ENCODE data around the gene PRMT1. TPM values are rescaled to one million over a fixed set of nuclear protein-coding genes. Genes with fewer than 3 reads are reported as not detected.

PRMT1 gene
- polyA plus RNA-seq, 6 donors from 2014 or later = 175 to 363 (median 192) TPM

- peaks cover 0 to 18% of the 10 kb centered on the region in 2 donors for H3K36me3 Mint-ChIP-seq
- ATAC-seq (ENCODE audit: low read depth in 2 of 2) (no peak), DNase-seq (no peak)
- H3K27ac Mint-ChIP-seq = no peak overlapping the region
- H3K27me3 Mint-ChIP-seq = no peaks in the 10 kb centered on the region
- no peaks in the 10 kb centered on the region for H3K9me3 Mint-ChIP-seq
- H3K4me1 Mint-ChIP-seq = peaks cover 21 to 32% (median 29%) of the 10 kb centered on the region in 3 donors
- no peak overlapping the region for H3K4me3 Mint-ChIP-seq
Measured at GRCh38 chr19:49682274-49682673, 5.2 kb downstream of the PRMT1 start.

GRCh38 chr19:49683814-49684250 lies 6.8 kb downstream of the PRMT1 start:
- H3K4me1 Mint-ChIP-seq = peaks cover 17 to 24% (median 17%) of the 10 kb centered on the region in 3 donors
- H3K36me3 Mint-ChIP-seq = peaks cover 0 to 25% of the 10 kb centered on the region in 2 donors
- no peak for ATAC-seq (ENCODE audit: low read depth in 2 of 2)
- H3K27ac Mint-ChIP-seq = no peak overlapping the region
- DNase-seq = no peak
- H3K4me3 Mint-ChIP-seq = no peak overlapping the region
- no peaks in the 10 kb centered on the region for H3K27me3 Mint-ChIP-seq
- no peaks in the 10 kb centered on the region for H3K9me3 Mint-ChIP-seq

GRCh38 chr19:49684251-49684982 lies 7.3 kb downstream of the PRMT1 start:
- no peaks in the 10 kb centered on the region for H3K27me3 Mint-ChIP-seq
- peak overlapping the region in 1 of 6 donors; percentile 80 for H3K27ac Mint-ChIP-seq
- no peak for DNase-seq
- peaks cover 0 to 25% of the 10 kb centered on the region in 2 donors for H3K36me3 Mint-ChIP-seq
- peaks cover 16 to 22% (median 17%) of the 10 kb centered on the region in 3 donors for H3K4me1 Mint-ChIP-seq
- no peaks in the 10 kb centered on the region for H3K9me3 Mint-ChIP-seq
- no peak overlapping the region for H3K4me3 Mint-ChIP-seq
- ATAC-seq (ENCODE audit: low read depth in 2 of 2) = no peak

- peak overlapping the region in 1 of 6 donors; percentile 90 for H3K27ac Mint-ChIP-seq
- peaks cover 0 to 25% of the 10 kb centered on the region in 2 donors for H3K36me3 Mint-ChIP-seq
- DNase-seq (no peak), ATAC-seq (ENCODE audit: low read depth in 2 of 2) (no peak)
- H3K9me3 Mint-ChIP-seq = no peaks in the 10 kb centered on the region
- no peak overlapping the region for H3K4me3 Mint-ChIP-seq
- H3K27me3 Mint-ChIP-seq = peaks cover 0 to 5% (median 4%) of the 10 kb centered on the region in 3 donors
- H3K4me1 Mint-ChIP-seq = peaks cover 14 to 20% (median 16%) of the 10 kb centered on the region in 3 donors
Measured at GRCh38 chr19:49684983-49685553, 8.0 kb downstream of the PRMT1 start.

- ATAC-seq (ENCODE audit: low read depth in 2 of 2) (no peak), DNase-seq (no peak)
- no peak overlapping the region for H3K27ac Mint-ChIP-seq
- H3K36me3 Mint-ChIP-seq = peaks cover 0 to 32% of the 10 kb centered on the region in 2 donors
- no peak overlapping the region for H3K4me3 Mint-ChIP-seq
- H3K27me3 Mint-ChIP-seq = peaks cover 8 to 13% (median 13%) of the 10 kb centered on the region in 3 donors
- peaks cover 14 to 20% (median 20%) of the 10 kb centered on the region in 3 donors for H3K4me1 Mint-ChIP-seq
- no peaks in the 10 kb centered on the region for H3K9me3 Mint-ChIP-seq
Measured at GRCh38 chr19:49685845-49686332, 8.8 kb downstream of the PRMT1 start.

- peaks cover 11 to 20% (median 18%) of the 10 kb centered on the region in 3 donors for H3K27me3 Mint-ChIP-seq
- peaks cover 19 to 24% (median 22%) of the 10 kb centered on the region in 3 donors for H3K4me1 Mint-ChIP-seq
Measured at GRCh38 chr19:49686503-49687088, 9.5 kb downstream of the PRMT1 start.

GRCh38 chr19:49687150-49687549 lies 10.1 kb downstream of the PRMT1 start:
- Mint-ChIP-seq H3K4me1 (peaks cover 19 to 28% (median 22%) of the 10 kb centered on the region in 3 donors), H3K27me3 (peaks cover 11 to 24% (median 19%) of the 10 kb centered on the region in 3 donors), H3K9me3 (no peaks in the 10 kb centered on the region), H3K36me3 (peaks cover 0 to 34% of the 10 kb centered on the region in 2 donors), H3K4me3 (no peak overlapping the region), H3K27ac (no peak overlapping the region)
- no peak for ATAC-seq (ENCODE audit: low read depth in 2 of 2)
- no peak for DNase-seq

More at GRCh38 chr19:49686503-49687088, 9.5 kb downstream of the PRMT1 start:
- DNase-seq = no peak
- H3K36me3 Mint-ChIP-seq = peaks cover 0 to 34% of the 10 kb centered on the region in 2 donors
- no peak for ATAC-seq (ENCODE audit: low read depth in 2 of 2)
- no peak overlapping the region for H3K27ac Mint-ChIP-seq
- no peak overlapping the region for H3K4me3 Mint-ChIP-seq
- H3K9me3 Mint-ChIP-seq = no peaks in the 10 kb centered on the region

- DNase-seq (no peak), ATAC-seq (ENCODE audit: low read depth in 2 of 2) (no peak)
- peaks cover 11 to 30% (median 25%) of the 10 kb centered on the region in 3 donors for H3K27me3 Mint-ChIP-seq
- peak overlapping the region in 2 of 6 donors; percentile 4 to 82 for H3K27ac Mint-ChIP-seq
- H3K4me1 Mint-ChIP-seq = peaks cover 19 to 25% (median 25%) of the 10 kb centered on the region in 3 donors
- peaks cover 0 to 34% of the 10 kb centered on the region in 2 donors for H3K36me3 Mint-ChIP-seq
- no peak overlapping the region for H3K4me3 Mint-ChIP-seq
- H3K9me3 Mint-ChIP-seq = no peaks in the 10 kb centered on the region
Measured at GRCh38 chr19:49687566-49688316, 10.7 kb downstream of the PRMT1 start.

GRCh38 chr19:49688531-49689132 lies 11.6 kb downstream of the PRMT1 start:
- peaks cover 0 to 34% of the 10 kb centered on the region in 2 donors for H3K36me3 Mint-ChIP-seq
- ATAC-seq (ENCODE audit: low read depth in 2 of 2) = no peak
- H3K27ac Mint-ChIP-seq = peak overlapping the region in 1 of 6 donors; percentile 34
- peaks cover 15 to 38% (median 32%) of the 10 kb centered on the region in 3 donors for H3K27me3 Mint-ChIP-seq
- H3K9me3 Mint-ChIP-seq = no peaks in the 10 kb centered on the region
- H3K4me1 Mint-ChIP-seq = peaks cover 19 to 25% (median 25%) of the 10 kb centered on the region in 3 donors
- no peak for DNase-seq
- H3K4me3 Mint-ChIP-seq = peak overlapping the region in 1 of 8 donors; percentile 56

- Mint-ChIP-seq H3K36me3 (peaks cover 0 to 27% of the 10 kb centered on the region in 2 donors), H3K4me1 (peaks cover 19 to 25% (median 23%) of the 10 kb centered on the region in 3 donors), H3K27ac (peak within 1 kb of the TSS in 2 of 6 donors; percentile 16 to 34), H3K27me3 (peaks cover 20 to 40% (median 38%) of the 10 kb centered on the region in 3 donors), H3K4me3 (peak within 1 kb of the TSS; percentile 56 to 95 (median 88)), H3K9me3 (peaks cover 0 to 3% (median 0%) of the 10 kb centered on the region in 7 donors)
- ATAC-seq (ENCODE audit: low read depth in 2 of 2) (peak; percentile 57 to 59), DNase-seq (no peak)
Measured at GRCh38 chr19:49689133-49690078, 12.3 kb downstream of the PRMT1 start, which contains the start of gene ADM5. Gene ADM5 (plus strand): TSS chr19:49689594. CDS start chr19:49689838, 244 bp downstream.

- Mint-ChIP-seq H3K27ac (peak overlapping the region in 2 of 6 donors; percentile 3 to 16), H3K4me3 (peak overlapping the region; percentile 79 to 95 (median 88)), H3K27me3 (peaks cover 24 to 42% (median 41%) of the 10 kb centered on the region in 3 donors), H3K4me1 (peaks cover 19 to 25% (median 23%) of the 10 kb centered on the region in 3 donors), H3K9me3 (peaks cover 0 to 3% (median 0%) of the 10 kb centered on the region in 7 donors), H3K36me3 (peaks cover 0 to 27% of the 10 kb centered on the region in 2 donors)
- ATAC-seq (ENCODE audit: low read depth in 2 of 2) (peak; percentile 48), DNase-seq (no peak)
Measured at GRCh38 chr19:49690079-49690655, 13.1 kb downstream of the PRMT1 start.

Data from naive B cell (primary cell).